Measurements from ENCODE around the gene RHPN2.
"Not testable (repeated sequence)": the region's sequence is repeated elsewhere in the genome, so short reads cannot be mapped to it uniquely, and the experiment has no call there.

RHPN2 gene

DNA sequence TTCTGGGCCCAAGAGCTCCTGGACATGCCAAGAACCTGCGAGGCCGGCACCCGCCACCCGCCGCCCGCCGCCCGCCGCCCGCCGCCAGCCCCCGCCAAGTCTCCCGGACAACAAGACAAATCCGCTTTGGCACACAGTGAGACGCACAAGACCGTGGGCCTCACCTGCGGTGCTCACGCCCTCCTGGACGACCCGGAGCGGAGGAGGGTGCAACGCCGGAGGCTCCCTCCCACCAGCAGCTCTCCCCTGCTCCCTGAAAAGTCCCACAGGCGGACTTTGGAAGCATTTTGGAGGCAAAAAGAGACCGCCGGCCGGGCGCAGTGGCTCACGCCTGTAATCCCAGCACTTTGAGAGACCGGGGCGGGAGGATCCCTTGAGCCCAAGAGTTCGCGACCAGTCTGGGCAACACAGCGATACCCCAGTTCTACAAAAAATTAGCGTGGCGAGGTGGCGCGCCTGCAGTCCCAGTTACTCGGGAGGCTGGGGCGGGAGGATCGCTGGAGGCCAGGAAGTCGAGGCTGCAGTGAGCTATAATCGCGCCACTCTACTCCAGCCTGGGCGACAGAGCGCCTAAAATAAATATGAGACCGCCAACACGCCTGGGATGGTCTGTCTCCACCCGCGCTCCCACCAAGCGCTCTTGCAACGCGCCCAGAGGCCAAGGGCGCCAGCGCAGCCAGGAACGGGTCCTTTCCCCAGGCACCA is 783 bp downstream of the RHPN2 start:
- no peak for DNase-seq

- DNase-seq = no peak
These were observed 1.3 kb downstream of the RHPN2 start for GRCh38 chr19:33063356-33063752.

GRCh38 chr19:33062902-33063301 is 1.8 kb downstream of the RHPN2 start:
- DNase-seq = no peak

- DNase-seq = no peak
These were observed 4.1 kb downstream of the RHPN2 start for GRCh38 chr19:33060586-33060985.

- DNase-seq = no peak
These were observed 9.0 kb downstream of the RHPN2 start for GRCh38 chr19:33055718-33056117.

GRCh38 chr19:33054623-33055022 is 10.1 kb downstream of the RHPN2 start:
- no peak for DNase-seq

- DNase-seq = no peak
These were observed 12.2 kb downstream of the RHPN2 start for GRCh38 chr19:33052352-33052972.

GRCh38 chr19:33050110-33050509 is 14.6 kb downstream of the RHPN2 start:
- no peak for DNase-seq

- no peak for DNase-seq
These were observed 15.6 kb downstream of the RHPN2 start for GRCh38 chr19:33048806-33049676.

DNA sequence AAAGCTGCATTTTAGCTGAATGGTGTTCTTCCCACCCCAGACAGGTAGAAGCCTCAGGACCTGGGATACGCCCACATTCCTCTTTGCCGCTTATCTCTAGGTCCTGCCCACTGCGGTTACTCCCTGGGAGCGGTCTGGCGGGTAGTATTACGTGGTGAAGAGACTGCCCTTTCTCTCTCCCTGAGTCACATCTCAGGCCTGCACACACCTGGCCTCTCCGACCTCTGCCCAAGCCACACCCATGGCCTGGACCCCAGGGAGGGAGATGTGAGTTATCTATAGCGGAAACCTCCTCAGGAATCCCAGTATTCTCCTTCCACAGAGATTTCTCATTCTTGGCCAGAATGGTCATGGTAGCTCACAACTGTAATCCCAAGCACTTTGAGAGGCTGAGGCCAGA is 17.3 kb downstream of the RHPN2 start:
- no peak for DNase-seq

- DNase-seq = not testable (repeated sequence)
These were observed 22.9 kb downstream of the RHPN2 start for GRCh38 chr19:33041828-33042160.

GRCh38 chr19:33040994-33041827 is 23.5 kb downstream of the RHPN2 start:
- DNase-seq = no peak

- DNase-seq = no peak
These were observed 24.9 kb downstream of the RHPN2 start for GRCh38 chr19:33039815-33040214.

DNA sequence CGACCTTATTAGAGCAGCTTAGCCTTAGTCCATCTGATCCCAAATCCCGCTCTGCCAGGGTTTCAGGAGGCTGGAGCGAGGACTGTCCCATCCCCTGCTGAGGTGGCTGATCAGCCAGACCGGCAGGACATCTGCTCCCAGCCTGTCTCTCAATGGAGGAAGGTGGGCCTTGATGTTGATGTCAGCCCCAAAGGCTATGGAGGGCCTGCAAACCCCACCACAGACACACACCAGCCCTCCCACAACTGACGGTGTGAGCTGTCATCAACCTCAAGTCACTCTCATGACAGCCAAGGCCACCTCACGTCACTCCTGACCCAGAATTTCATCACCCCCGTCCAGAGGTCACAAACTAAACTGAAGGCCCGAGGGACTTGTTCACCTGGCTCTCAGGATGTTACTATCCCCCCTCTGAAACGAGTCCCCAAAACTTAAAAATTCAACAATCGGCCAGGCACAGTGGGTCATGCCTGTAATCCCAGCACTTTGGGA is 25.5 kb downstream of the RHPN2 start:
- no peak for DNase-seq

- not testable (repeated sequence) for DNase-seq
These were observed 27.3 kb downstream of the RHPN2 start for GRCh38 chr19:33037168-33038025.

DNA sequence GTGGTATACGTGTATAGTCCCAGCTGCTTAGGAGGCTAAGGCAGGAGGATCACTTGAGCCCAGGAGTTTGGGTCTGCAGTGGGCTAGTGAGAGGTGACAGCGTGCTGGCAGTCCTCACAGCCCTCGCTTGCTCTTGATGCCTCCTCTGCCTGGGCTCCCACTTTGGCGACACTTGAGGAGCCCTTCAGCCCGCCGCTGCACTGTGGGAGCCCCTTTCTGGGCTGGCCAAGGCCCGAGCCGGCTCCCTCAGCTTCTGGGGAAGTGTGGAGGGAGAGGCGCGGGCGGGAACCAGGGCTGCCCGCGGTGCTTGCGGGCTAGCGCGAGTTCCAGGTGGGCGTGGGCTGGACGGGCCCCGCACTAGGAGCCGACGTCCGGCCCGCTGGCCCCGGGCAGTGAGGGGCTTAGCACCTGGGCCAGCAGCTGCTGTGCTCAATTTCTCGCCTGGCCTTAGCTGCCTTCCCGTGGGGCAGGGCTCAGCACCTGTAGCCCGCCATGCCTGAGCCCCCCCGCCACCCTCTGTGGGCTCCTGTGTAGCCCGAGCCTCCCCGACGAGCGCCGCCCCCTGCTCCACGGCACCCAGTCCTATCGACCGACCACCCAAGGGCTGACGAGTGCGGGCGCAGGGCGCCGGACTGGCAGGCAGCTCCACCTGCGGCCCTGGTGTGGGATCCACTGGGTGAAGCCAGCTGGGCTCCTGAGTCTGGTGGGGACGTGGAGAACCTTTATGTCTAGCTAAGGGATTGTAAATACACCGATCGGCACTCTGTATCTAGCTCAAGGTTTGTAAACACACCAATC is 28.1 kb downstream of the RHPN2 start:
- DNase-seq = not testable (repeated sequence)

DNA sequence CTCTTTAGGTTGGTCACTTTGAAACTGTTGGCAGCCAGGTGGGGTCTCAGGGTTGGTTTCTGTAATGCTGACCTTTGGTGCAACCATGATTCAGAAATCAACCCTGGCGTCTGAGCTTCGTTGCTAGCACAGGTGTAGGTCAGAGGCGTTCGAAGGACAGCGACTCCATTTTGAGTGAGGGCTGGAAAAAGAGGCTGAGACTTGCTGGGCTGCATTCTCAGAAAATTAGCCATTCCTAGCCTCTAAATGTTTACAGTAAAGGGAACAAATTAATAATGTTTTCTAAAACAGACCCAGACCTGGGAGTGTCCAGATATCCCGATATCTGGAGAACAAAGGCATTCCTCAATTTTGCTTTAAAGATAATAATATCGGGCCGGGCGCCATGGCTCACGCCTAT is 29.2 kb downstream of the RHPN2 start:
- DNase-seq = no peak

DNA sequence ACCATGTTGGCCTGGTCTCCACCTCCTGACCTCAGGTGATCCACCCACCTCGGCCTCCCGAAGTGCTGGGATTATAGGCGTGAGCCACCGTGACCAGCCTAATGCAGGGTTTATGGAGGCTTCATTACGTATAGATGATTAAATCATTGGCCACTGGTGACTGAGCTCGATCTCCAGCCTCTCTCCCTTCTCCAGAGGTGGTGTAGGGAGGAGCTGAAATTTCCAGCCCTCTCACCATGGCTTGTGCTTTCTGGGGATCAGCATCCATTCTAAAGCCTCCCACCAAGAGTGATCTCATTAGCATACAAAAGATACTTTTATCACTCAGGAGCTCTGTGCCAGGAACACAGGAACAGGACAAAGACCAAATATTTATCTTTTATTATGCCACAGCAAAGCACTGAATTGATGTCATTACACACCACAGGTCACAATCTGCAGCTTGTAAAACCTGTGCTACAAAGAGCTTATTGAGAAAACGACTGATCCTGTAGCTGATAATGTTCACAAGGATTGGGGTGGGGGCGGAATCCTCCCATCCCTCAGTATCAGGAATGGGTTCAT is 32.4 kb downstream of the RHPN2 start:
- DNase-seq = no peak

DNA sequence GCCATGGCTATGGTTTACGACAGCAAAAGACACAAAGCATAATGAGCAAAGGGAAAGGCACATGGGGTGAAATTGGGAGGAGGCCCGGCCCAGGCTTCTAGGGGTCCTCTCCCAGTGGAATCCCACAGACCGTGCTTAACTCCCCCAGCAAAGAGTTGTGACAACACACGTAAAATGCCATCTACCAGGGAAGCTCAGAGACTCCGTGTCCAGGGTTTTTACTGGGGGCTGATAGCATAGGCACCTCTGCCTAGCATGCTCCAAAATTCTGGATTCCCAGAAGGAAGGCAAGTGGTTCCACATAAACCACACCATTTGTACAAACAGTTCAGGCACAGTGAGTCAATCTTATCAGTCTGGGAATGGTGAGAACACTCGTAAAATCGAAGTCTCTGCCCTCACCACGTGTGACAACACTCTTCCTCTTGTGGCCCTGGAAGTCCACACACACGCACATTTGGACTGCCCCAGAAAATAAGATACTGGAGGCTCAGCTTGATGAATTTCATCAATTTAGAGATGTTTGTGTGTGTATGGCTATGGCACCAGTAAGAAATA is 34.9 kb downstream of the RHPN2 start:
- no peak for DNase-seq

DNA sequence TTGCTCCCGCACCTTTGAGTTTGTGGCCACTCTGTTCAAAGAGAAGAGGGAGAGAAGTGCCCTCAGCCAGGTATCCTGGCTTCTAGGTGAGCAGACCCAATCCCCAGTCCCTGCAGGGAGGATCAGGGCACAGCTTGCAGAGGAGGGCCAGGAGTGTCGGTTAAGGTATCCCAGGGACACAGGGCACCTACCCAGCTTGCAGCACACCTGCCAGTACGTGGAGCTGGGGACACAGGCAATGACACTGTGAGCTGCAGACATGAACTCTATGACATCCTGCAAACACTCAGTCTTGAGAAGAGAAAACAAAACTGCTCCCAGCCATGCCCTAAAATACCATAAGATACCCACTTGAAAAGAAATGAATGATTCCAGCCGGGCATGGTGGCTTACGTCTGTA is 38.1 kb downstream of the RHPN2 start:
- not testable (repeated sequence) for DNase-seq

Measured in inflammatory macrophage treated with lipopolysaccharide for 4 hours (primary cell).